GDM1 (cell line): ENCODE measurements around the gene CENPP.
"Not testable (repeated sequence)": the region's sequence is repeated elsewhere in the genome, so short reads cannot be mapped to it uniquely, and the experiment has no call there.

Source experiments
- DNase-seq: peaks from one replicate; lab custom pipeline; 2025; lab: John Stamatoyannopoulos, UW

Gene CENPP

DNA sequence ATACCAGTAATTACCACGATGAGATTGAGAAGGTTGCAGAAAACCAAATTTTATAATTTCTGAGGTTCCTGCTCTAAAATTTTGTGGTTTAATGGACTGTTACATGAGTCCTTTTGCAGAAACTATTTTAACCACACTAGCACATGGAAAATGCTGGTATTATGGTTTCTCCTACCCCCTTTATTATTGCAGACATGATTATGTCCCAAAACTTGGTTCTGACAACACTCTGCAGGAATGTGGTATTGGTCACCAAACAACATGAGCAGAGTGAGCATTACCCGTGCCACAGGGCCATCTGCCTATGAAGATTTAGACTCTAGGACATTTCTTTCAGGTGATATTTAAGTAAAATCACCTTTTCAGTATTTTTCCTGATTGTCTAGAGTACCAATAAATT, 212.8 kb downstream of the CENPP start:
- no peak for DNase-seq

DNA sequence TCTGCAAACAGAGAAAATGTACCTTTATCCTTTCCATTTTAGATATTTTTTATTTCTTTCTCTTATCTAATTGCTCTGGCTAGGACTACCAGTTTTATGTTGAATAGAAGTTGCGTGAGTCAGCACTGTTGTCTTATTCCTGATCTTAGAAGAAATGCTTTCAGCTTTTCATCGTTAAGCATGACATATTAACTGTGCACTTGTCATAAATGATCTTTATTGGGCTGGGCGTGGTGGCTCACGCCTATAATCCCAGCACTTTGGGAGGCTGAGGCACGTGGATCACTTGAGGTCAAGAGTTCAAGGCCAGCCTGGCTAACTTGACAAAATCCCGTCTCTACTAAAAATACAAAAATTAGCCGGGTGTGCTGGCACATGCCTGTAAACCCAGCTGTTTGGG, 218.2 kb downstream of the CENPP start:
- DNase-seq, result no peak

DNA sequence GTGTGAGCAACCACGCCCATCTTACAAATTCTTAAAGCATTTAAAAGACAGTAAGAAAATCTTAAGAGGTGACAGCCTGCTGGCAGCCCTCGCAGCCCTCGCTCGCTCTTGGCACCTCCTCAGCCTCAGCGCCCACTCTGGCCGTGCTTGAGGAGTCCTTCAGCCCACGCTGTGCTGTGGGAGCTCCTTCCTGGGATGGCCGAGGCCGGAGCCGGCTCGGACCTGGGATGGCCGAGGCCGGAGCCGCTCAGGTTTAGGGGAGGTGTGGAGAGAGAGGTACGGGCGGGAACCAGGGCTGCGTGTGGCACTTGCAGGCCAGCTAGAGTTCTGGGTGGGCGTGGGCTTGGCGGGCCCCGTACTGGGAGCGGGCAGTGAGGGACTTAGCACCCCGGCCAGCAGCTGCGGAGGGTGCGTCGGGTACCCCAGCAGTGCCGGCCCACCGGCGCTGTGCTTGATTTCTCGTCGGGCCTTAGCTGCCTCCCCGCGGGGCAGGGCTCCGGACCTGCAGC, 219.3 kb downstream of the CENPP start:
- DNase-seq, result no peak

GRCh38 chr9:92547356-92547755, 221.6 kb downstream of the CENPP start:
- no peak for DNase-seq

GRCh38 chr9:92550765-92551164, 225.0 kb downstream of the CENPP start:
- DNase-seq, result no peak

GRCh38 chr9:92558612-92559374, 233.0 kb downstream of the CENPP start:
- no peak for DNase-seq

DNA sequence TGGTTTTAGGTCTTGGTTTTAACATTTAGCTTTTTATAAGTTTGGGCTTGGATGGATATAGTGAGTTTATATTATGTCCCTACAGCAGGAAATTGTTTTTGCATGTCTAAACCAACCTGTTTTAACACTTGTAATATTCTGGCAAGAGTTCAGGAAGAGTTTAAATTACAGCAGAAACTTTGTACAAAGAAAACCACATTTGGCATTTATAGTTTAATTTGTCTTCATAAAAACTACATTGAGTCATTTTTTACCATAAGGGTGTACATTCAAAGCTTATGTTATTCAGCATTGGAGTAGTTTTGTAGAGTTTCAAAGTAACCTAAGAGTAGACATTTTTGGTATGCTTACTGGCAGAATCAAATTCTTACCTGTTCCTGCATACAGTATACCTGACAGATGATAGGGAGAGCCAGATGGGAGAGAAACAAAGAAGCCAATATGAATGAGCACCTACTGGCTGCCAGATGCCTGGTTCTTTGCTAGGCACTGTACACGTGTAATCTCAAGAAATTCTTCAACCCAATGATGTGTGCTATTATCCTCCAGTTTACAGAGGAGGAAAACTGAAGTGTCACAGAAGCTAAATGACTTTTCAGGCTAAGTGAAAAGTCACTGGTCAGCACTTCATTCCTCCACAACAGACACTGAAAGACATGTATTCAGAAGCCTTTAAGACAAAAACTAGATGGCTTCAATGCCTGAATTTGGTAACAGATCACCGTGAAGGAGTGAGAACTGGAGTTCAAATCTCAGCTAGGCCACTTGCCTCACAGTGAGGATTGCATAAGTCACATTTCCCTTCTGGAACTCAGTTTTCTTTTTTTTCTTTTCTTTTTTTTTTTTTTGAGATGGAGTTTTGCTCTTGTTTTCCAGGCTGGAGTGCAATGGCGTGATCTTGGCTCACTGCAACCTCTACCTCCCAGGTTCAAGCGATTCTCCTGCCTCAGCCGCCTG, 235.9 kb downstream of the CENPP start:
- no peak for DNase-seq

DNA sequence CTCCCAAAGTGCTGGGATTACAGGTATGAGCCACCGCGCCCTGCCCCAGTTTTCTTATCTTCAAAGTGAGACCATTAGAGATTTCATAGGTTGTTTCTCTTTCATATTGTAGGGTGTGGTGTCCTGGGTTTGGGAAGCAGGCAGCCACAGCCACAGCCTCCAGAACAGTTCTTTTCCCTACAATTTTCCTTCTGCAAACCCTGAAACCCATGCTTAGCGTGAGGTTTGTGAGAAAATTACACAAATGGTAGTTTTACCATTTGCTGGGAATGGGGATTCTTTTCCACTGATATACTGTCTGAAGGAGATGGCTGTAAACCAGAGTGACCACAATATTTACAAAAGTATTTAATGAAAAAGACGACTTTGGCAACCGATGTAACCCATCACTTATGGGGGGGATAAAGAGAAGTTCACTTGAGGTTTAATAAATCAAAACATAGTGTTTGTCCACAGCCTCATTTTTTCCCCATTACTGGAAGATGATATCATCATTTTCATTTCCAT, 236.8 kb downstream of the CENPP start:
- DNase-seq, result no peak

DNA sequence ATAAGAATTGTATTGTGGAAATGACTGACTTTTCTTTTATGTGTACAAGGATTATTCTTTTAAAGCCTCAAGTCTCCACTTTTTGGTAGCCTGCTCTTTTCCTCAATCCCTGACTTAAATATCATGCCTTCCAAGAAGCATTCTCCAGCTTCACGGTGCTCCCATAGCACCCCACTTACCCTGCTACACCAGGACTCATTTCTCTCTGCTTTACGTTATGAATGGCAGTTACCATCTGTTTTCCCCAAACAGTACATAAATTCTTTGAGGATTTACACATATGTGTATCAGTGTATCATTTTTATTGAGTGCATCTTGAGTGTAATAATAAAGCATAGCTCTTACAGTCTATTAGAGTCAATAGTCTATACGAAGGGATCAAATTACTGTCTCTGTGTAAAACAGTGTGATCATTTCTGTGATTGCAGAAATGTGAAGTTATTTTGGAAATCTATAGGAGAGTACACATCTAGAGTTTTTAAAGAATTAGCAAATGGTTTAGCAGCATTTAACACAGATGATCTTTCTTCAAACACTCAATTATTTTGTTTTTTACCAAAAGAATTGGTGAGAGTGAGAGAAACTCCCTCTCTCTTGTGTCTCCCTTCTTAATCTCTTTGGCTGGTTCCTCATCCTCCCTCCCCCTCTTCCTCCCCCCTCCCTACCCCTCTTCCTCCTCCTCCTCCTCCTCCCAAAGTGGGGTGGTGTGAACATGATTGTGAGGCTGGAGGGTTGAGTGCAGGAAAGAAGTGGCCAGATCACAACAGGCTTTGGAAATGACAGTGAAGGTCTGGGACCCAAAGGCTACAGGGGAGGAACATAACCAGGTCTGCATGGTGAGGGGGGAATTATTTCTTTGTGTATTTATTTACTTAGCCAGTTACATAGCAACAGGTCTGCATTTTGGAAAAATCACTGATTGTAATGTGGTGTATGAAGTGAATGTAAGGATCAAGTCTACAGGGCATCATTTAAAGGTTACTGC, 237.7 kb downstream of the CENPP start:
- no peak for DNase-seq

DNA sequence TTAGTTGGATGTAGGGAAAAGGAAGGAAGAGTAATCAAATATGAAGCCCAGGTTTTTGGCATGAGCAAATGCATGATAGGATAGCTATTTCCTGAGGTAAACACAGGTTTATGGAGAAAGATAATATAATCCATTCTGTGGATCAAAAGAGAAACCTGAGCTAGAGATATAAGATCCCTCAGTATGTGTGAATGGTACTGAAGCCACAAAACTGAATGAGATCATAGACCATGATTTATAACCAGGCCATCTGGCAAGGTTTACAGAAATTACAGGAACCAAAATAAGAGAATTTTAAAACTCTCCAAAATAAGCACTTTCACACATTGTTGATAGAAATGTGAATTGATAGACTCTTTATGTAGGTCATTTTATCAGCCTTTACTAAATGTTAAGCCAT, 238.8 kb downstream of the CENPP start:
- DNase-seq, result no peak

DNA sequence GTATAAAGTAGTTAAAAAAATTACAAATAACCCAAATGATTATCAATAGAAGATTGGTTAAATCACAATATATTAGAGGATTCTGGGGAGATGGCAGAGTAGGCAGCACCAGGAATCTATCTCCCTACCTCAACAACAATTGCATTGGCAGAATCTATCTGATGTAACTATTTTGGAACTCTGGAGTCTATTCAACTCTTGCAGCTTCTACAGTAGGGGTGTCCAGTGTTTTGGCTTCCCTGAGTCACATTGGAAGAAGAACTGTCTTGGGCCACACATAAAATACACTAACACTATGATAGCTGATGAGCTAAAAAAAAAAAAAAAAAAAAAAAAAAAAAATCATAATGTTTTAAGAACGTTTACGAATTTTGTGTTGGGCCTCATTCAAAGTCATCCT, 239.2 kb downstream of the CENPP start:
- no peak for DNase-seq

- not testable (repeated sequence) for DNase-seq
Measured at GRCh38 chr9:92571871-92572270, 246.1 kb downstream of the CENPP start.

- not testable (repeated sequence) for DNase-seq
Measured at GRCh38 chr9:92573612-92574011, 247.9 kb downstream of the CENPP start.

GRCh38 chr9:92576175-92576574, 250.4 kb downstream of the CENPP start:
- DNase-seq, result no peak

DNA sequence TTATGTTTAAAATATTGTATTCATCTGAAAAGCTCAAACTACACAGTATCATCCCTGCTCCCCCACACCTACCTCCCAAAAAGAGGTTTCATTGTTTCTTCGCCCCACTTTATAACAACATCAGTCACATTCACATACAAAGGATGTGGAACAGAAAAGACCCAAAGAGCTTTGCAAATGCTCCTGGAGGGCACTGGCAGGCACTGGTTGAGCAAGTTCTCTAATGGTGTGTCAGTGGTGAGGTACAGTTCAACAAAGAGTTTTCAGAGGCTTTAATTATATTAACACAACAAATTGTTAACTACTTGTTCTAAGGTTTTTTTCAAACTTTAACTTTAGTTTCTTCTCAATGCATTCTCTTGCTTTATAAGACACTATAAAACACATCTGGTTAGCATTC, 264.2 kb downstream of the CENPP start:
- no peak for DNase-seq

DNA sequence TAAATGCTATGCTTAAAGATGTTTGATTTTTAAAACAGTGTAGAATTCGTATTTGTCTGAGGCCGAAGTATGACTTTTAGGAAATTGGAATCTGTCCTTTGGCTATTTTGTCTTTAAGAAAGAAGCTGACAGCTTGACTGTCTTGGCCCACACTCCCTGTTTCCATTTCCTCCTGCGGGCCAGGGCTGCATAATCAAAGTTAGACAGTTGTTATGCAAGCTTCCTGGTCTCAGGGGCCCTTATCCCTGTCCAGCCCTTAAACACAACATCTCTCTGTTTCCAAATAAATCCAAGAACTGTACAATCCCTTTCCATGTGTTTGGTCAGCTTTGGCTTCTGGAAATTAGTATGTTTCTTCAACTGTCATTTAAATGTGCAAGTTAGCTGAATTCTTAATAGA, 264.6 kb downstream of the CENPP start:
- DNase-seq, result peak; percentile 7

GRCh38 chr9:92592537-92592936, 266.8 kb downstream of the CENPP start:
- no peak for DNase-seq

DNA sequence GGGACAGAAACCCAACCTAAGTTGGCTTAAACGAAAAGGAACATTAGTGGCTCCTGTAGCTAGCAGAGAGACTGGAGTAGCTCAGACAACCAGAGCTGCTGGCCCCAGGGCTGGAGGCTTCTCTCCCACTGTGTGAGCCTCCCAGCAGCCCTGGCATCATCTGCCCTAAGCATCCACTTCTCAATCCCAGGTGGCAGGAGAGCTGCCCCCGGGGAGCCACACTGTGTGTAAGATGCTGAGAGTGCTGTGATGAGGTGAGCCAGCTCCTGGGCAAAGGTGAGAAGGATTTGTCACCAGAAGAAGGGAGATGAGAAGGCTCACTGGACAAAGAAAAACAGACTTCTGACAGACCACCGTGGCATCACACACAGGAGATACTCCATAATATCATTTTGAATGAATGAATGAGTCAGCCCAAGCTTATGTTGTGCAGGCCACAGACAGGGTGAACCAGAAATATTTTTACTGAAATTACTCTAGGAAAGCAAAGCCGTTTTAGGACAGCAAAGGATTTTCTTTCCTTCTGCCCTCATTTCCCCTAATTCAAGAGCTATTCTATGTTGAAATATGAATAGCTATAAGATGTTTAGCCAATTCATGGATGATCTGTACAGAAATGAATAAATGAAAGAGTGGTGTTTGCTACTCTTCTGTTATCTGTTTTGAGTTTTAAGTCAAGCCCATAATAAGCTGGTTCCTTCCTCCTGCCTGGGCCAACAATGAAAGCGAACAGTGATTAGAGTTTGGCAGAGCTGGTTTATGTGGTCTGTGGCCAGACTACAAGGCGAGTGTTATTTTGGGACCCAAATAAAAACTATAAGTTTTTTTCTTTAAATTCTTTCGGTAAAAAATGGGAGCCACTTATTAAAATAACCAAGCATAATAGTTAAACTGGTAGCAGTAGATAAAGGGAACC, 267.5 kb downstream of the CENPP start:
- DNase-seq, result no peak

- not testable (repeated sequence) for DNase-seq
Measured at GRCh38 chr9:92595075-92595474, 269.3 kb downstream of the CENPP start.

GRCh38 chr9:92595930-92596329, 270.2 kb downstream of the CENPP start:
- DNase-seq, result no peak
